NCI-H1694 (cell line): Measurements from ENCODE around the gene SKP1.

ENCODE experiments used
- DNase-seq: peaks from one replicate; lab custom pipeline; 2025; lab: John Stamatoyannopoulos, UW

The SKP1 gene

DNA sequence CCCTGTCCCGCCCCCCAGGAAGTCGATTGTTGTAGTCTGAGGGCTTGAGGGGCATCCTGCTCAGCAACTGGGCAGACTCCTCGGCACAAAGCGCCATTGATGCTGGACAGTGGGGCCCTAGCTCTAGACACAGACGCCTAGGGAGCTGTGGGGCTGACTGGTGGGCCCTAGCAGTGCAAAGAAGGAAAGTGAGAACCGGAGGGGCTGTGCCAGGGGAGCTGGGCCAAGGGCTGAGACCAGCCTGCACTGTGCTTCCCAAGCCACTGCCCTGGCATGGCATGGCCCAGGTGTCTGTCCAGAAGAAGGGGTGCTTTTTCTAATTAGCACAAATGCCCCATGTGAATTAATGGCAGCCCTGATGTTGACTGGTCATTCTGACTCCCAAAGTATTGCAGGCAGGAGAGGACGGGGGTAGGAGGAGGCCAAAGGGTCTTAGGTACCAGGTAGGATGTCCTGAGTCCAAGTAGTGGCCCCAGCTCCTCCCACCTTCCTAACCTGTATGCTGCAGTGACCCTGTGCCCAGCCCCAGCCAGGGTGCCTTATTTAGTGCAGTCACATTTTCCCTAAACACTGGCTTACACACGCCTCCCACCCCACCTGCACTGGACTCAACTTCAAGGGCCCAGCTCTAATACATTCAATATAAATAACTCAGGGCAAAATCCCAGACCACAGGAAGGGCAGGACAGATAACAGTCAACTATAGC is 46.4 kb downstream of the SKP1 start:
- DNase-seq: no peak

DNA sequence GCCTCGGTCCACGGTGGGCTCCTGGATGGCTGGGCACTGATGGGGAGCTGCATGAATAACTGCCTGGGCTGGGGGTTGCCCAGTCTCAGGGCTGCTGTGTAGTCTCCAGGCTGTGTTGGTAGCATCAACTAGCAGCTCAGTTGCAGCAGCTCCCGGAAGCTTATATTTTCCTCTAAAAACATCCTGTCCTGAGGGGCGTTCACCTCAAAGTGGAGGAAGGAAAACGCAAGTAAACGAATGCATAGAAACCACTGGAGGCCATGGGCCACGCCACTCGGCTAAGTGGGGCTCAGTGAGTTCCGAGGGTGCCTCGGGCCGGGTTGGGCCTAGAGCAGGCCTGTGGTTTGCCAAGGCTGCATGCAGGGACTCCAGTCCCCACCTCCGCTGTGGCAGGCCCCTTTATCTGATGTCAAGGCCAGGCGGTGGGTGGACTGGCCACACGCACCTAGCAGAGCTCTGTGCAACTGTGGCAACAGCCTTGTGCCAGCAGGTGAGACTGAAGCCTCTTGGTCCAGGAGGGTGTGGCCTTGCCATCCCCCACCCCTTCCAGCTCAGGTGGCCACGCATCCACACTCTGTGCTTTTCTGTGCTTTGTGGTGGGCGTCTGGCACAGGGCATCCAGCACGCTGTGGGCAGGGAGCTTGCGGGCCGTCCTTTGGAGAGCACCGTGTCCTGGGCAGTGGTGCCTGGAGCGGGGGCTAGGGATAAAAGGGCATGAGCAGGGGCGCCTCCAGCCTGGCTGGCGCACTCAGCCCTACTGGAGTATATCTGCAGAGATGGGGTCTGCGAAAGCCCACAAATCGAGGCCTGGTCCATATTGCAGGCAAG is 47.1 kb downstream of the SKP1 start:
- no peak for DNase-seq

DNA sequence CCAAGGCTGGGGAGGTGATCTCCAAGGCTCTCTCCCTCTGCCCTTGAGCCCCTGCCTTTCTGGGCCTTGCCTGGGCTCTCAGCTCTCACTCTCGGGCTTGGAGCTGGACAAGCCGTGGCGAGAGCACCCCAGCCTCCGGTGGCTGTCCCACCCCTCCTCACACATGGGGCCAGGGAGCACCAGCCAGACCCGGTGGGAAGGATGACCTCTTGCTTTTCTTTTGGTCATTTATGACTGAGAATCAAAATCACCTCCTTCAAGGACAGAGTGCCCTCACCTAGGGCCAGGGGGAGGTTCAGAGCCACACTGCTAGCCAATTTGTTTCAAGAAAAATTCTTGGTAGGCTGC is 48.1 kb downstream of the SKP1 start:
- DNase-seq: no peak

DNA sequence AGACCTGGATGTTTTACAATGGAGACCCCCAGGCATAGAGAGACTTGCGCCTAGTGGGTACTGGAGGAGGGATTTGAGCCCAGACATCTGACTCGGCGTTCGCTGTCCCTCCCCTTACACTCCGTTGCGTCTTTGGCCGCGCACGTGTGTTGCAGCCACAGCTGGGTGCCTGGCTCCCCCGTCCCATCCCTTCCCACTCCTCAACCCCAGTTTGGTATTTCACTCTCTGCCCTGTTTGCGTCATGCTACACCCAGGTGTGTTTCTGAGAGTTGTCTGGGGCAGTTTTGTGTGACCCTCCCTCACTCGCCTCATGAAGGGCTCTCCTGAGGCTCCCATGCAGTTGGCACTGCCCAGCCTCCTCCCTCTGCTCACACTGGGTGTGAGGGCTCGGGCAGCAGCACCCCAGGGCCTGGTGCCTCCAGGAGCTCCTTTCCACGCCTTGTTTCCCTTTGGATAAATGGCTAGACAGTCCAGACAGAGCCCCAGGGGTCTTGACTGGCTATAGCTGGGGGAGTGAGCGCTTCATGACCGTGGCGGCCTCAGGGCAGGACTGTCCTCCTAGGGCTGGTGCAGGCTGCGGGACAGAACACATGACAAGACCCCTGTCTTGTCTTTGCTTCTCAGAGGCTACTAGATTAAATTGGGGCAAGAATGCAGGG is 48.6 kb downstream of the SKP1 start:
- no peak for DNase-seq

DNA sequence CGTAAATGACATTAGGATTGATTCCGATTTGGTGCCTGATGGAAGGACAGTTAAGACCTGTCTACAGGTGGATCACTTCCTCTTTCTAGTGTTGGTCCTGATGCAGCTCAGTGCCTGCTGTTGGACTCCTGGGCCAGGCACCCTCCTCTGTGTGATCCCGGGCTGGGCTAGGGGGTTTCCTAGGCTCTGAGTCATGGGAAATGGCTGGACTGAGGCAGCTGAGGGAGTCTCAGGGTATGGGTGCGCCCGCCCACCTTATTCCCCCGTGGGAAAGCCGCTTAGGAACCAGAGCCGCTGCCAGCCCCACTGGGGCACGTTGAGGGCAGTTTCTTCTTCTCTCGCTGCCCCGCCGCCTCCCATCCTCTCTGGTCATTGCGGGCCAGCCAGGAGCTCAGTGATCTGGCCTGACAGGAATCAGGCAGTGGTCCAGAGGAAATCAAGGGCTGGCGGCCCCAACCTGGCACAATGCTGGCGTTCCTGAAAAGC is 49.3 kb downstream of the SKP1 start:
- no peak for DNase-seq

DNA sequence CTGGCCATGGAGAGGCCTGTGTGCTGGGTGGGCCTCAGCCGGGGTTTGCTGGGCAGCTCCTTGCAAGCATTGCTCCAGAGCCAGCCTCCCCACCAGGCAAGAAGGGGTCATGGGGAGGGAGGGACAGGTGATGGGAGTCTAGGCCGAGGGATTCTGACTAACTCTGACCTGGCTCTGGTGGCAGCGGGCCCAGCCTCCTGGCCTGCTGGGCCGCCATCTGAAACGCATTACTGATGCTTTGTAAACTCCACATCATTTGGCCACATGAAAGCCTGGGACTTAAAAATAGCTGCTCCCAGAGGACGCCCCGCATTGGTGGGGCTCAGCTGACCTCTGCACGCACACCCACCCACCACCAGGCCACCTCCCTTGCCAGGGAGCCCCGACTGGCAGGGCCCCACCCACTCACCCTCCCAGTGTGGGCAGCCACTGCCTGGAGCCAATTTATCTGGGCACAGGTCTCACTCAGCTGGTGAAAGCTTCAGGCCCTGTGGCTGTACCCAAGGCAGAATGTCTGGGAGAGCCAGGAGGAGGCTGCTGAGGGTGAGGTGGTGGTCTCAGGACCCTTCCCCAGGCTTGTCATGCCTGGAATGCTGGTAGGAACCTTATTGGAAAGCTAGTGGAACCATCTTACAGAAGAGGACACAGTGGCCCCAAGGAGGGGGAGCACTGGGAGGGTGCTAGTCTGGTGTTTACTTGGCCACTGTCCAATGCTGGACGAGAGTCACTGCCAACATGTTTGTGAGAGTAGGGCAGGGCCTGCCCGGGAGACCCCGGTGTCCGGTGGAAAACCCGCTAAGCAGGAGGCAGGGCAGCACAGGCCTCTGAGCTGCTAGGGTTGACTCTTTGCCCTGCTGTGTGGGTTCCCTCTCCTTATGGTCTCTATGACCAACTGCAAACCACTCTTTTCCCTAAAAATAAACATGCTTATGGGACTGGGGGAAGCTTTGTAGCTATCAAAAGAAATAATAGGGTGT is 51.4 kb downstream of the SKP1 start:
- no peak for DNase-seq

DNA sequence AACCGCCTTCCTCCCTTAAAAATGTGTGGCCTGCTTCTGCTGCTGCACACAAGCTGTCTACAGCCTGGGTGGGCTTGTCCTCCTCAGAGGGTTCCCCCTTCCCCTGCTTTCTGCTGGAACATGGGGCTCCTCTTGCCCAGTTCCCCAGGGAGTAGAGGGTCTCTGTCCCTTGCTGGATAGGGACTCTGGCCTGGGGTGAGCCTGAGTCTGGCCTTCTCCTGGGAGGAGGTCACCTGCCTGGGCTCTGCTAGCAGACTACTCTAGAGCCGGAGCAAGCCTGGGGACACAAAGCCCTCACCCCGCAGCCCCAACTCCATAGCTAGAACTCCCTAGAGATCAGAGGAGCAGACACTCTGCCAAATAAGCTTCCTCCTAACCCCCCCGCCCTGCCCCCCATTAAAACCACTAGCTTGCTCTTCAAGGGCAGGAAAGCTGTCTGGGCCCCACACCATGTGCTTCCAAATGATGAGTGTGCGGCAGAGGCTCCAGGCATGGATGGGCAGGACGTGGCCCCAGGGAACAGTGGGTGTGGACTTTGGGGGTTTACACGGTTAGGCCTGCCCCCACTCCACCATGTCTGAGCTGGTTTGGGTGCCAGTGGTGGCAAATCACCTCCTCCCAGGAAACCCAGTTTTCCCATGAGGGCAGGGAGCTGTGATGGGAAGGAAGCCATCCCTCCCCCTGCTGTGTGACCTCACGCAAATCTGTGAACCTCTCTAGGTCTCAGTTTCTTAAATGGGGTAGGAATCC is 52.3 kb downstream of the SKP1 start:
- no peak for DNase-seq

DNA sequence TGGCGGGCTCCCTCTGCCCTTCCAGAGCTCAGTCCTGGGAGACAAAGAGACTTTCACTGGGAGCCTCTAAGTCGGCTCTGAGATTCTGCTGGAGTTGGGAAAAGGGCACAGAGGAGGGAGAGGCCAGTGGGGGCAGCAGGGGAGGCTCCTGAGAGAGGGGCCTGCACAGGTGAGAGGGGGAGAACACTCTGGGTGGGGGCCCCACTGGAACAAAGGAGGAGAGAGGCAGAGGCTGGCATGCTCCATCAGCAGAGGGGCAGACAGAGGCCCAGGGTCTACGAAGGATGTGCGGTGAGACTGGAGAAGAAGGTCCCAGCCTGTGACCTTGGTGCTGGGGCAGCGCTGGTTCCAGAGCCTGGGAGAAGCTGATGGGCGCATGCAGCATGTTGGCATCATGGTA is 53.4 kb downstream of the SKP1 start:
- no peak for DNase-seq

DNA sequence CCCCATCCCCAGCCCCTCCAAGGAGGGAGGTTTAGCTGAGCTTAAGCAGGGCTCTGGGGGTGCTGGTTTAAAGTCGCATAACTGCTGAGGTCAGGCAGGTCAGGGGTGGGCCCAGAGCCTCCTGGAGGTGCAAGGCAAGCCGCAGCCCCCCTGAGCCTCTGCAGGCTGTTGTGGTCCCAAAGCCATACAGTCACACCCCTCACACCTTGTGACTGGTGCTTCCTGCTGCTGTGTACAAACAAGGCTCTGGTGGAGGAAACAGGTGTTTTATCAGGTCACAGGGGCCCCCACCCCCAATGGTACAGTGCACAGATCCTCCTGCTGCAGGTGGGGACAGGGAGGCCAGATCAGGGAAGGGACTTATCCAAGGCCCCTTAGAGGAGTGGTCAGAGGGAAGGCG is 54.2 kb downstream of the SKP1 start:
- no peak for DNase-seq

DNA sequence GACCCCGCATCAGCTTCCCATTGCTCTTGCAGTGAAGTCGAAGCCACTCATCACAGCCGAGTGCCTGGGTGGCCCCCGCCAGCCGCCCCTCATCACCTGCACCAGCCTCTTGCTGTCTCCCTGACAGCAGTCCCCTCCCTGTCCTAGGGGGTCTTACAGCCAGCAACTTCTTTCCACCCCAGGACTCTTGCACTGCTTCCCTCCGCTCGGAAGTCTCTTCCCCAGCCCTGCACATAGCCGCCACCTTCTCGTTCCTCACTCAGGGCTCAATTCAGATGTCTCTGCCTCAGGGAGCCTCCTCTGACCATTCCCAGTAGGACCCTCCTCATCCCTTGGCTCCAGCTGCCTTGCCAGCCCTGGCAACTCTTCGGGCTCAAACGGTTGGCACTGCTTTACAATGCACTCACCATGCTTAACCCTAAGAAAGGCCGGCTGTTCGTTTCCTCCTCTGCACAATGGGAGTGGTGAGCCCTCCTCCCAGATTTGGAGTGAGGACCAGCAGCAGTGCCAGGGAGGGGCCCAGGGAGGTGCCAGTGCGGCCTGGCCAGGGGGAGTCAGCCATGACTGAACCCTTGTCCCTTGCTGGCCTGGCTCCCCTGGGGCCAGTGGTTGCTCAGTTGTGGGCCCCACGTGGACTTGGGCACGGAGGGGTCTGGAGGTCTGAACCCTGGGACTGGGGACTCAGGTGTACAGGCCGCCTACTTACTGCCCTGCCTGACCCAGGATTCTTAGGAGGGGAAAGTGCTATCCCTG is 56.2 kb downstream of the SKP1 start:
- no peak for DNase-seq

DNA sequence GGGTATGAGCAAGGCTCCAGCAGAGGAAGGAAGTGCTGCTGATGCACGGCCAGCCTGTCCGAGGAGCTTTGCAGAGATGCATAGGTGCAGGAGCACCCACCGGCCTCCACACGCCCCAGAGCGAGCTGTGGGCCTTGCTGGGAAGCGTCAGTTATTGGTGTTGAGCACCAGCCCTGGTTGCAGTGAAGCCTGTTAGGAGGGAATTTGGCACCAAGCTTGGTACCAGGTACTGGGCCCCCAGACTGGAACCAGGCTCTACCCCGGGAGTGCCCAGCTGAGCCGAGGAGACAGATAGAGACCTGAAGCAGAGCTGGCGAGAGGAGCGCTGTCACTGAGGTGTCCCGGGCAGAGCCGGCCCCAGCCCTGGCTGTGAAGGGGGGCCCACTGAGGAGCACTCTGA is 57.0 kb downstream of the SKP1 start:
- DNase-seq: no peak

DNA sequence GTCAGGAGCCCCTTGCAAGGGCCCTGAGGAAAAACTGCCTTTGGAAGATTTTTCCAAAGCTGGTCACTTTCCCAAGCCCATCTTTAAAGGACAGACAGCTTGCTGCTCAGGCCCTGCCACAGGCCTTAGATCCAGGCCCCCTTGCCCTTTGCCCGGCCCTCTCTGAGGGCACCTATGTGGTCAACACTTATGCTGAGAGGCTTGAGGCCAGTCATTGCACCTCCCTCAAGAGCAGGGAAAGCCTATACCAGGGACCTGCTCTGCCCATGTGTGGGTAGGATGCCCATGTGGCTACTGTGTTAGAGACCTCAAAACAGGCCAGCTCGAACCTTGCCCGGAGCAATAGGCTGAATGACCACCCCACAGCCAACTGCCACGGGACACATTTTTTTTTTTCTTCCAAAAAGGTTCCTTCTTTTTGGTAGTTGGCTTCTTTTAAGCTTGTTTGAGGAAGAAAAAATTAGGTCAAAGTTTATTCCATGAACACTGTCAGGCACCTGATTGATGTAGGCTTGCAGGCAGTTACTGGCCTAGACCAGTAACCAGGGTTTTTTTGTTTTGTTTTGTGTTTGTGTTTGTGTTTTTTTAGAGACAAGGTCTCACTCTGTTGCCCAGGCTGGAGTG is 58.4 kb downstream of the SKP1 start:
- no peak for DNase-seq

DNA sequence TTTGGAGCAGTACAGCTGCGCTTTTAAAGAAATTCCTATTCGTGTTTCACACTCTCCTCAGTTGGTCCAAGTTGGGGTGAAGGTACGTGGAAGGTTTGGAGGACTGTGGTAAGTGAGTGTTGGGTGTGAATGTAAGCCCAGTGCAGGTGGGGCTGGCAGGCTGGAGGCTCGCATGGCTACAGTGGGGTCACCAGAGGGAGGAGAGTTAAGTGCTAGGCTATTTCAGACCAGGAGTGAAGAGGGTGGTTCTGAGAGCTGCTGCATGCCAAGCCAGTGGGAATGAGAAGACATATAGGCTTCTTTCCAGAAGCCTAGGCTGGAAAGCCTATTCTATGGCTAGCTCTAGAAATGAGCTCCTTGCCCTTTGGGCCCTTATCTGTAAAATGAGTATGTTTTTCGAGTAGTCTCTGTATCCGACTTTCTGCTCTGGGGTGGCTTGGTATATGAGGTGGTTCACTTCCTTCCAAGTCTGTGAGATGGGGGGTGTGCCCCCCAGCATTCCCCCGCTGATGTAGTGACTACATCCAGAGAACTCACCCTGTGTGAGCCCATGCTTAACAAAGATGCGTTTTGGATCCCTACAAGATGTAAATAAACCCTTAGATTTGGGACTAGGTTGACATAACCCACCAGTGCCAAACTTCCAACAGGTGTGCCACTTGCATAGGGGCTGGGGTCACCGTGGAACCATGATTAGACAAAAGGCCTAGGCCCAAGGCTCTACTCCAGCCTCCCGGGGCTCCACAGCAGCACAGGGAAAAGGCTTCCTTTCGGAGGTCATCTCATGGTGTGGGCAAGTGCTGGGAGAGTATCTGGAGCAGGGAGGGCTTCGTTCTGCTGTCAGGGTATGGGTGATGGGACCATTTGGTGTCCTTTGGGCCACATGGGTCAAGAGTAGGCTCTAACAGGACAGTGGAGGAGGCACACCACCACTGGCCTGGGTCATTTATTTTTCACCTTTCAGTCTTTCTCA is 59.7 kb downstream of the SKP1 start:
- no peak for DNase-seq

DNA sequence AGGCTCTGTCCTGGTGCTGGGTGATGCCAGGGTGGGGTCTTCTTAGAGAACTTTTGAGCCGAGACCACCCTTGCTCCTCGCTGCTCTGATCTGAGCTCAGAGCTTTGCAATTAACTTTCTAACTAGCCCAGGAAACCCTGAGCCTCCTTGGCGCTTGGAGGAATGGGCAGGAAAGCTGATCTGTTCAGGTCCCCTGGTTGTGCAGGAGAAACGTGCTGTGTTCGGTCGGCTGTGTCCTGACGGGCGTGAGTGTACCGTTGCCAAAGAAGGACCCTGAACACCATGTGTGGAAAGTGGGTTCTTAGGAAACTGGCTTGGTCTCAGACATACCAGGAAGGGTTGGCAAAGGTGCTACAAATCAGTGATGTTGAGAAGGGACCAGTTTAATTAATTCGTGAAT is 60.5 kb downstream of the SKP1 start:
- DNase-seq: no peak

DNA sequence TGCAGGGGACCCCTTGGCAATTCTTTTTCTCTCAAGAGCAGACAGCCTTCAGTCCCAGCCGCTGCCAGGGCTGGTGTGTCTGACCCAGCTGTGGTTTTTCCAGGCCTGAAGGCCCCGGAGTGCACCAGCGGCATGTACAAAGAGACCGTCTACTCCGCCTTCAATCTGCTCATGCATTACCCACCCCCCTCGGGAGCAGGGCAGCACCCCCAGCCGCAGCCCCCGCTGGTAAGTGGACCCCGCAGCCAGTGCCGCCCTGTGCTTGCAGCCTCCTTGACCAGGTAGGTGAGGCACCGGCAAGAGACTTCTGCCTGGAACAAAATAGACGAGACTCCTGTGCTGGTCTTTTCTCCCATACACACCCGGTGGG is 61.0 kb downstream of the SKP1 start:
- DNase-seq: no peak

DNA sequence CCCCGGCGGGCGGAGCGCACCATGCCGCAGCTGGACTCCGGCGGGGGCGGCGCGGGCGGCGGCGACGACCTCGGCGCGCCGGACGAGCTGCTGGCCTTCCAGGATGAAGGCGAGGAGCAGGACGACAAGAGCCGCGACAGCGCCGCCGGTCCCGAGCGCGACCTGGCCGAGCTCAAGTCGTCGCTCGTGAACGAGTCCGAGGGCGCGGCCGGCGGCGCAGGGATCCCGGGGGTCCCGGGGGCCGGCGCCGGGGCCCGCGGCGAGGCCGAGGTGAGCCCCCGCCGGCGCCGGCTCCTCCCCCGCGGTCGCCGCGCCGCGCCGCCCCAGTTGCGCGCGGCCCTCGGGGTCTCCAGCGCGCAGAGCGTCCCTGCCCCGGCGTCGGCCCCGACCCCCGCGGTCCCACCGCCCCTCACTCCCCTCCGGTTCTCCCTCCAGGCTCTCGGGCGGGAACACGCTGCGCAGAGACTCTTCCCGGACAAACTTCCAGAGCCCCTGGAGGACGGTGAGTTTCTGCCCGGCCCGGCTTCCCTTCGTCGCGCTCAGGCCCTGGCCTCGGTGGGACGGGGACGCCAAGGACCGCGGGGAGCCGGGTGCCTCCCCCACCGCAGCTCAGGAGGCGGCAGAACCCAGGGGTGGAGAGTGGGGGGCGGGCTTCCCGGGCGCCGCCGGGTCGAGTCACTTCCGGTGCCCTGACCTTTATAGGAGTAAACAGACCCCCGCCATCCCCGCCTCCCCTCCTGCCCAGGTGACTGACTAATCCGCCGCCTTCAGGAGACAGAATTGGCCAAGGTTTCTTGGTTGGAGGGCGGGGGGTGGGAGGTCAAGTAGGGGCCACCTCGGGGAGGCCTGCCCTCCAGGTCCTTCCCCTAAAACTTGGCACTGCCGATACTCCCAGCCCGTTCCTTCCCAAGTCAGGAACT is 61.6 kb downstream of the SKP1 start:
- DNase-seq: no peak
